Measurements from ENCODE around the gene KRT37.

GRCh38 chr17:41433586-41433985 is 9.2 kb upstream of the KRT37 start:
- TF ChIP-seq CTCF (IDR thresholded peaks at IDR 0.05 in 4 of 5, conservative IDR thresholded peaks at IDR 0.05 in 1 of 5), result no peak
- no peak for TF ChIP-seq POLR2A (IDR thresholded peaks at IDR 0.05)

Measured in gastrocnemius medialis (tissue), 4 donors.